Ascending aorta (tissue), 2 donors: ENCODE data around the gene MED27. TPM values are rescaled to one million over a fixed set of nuclear protein-coding genes. Genes with fewer than 3 reads are reported as not detected.

Experiments
- DNase-seq, 2 donors: peaks; one replicate each; pipeline ENCODE4 v3.0.0-alpha.2; 2019; ENCODE audit warnings: low spot score in 2 of 2
- H3K27ac ChIP-seq, 2 donors: fragments of 200-600 bp; sonication (generic); one replicate each; pipeline ENCODE4 v1.5.1; 2016 to 2017; ENCODE audit warnings: mild to moderate bottlenecking in 1 of 2
- H3K27me3 ChIP-seq: fragments of 200-600 bp; sonication (generic); one replicate; pipeline ENCODE4 v1.5.1; 2017
- H3K36me3 ChIP-seq, 2 donors: fragments of 200-600 bp; sonication (generic); one replicate each; pipeline ENCODE4 v1.5.1; 2016
- H3K4me1 ChIP-seq, 2 donors: fragments of 200-600 bp; sonication (generic); one replicate each; pipeline ENCODE4 v1.5.1; 2016 to 2017; ENCODE audit warnings: mild to moderate bottlenecking in 1 of 2
- H3K4me3 ChIP-seq, 2 donors: fragments of 200-600 bp; sonication (generic); one replicate each; pipeline ENCODE4 v1.5.1; 2016 to 2017; ENCODE audit warnings: mild to moderate bottlenecking in 1 of 2
- H3K9me3 ChIP-seq, 2 donors: fragments of 200-600 bp; sonication (generic); one replicate each; pipeline ENCODE4 v1.5.1; 2016
- intact Hi-C: fragments of 100-400 bp; cut with DNase I; formaldehyde crosslinking; loops from one replicate; pipeline ENCODE4 v1.15.1; 2023
- total RNA-seq: library from RNA; depleted of rRNA; stranded (reverse); fragments of >200 nt; gene quantifications from one replicate; pipeline ENCODE4 v1.1.0, GENCODE V29; 2016
- TF ChIP-seq, protein P1 (sequence below), 3 experiments: fragments of 200-600 bp in 2 of 3; fragments of 450-650 bp in 1 of 3; sonication (generic) in 2 of 3; IDR thresholded peaks; one replicate each; pipeline ENCODE4 v1.5.1; 2016 to 2019; ENCODE audit warnings: antibody characterized with exemption in 3 of 3, mild to moderate bottlenecking in 1 of 3, moderate library complexity in 1 of 3

Gene MED27
- total RNA-seq, 1 donor from 2014 or later: 19.4 TPM

- Histone ChIP-seq H3K27ac (peak overlapping the region; percentile 65 to 75), H3K4me3 (peak overlapping the region; percentile 33 to 44), H3K9me3 (no peaks in the 10 kb centered on the region), H3K27me3 (no peaks in the 10 kb centered on the region), H3K36me3 (peaks cover 4 to 14% of the 10 kb centered on the region in 2 donors), H3K4me1 (peaks cover 8 to 58% of the 10 kb centered on the region in 2 donors)
- TF ChIP-seq, protein P1, sequence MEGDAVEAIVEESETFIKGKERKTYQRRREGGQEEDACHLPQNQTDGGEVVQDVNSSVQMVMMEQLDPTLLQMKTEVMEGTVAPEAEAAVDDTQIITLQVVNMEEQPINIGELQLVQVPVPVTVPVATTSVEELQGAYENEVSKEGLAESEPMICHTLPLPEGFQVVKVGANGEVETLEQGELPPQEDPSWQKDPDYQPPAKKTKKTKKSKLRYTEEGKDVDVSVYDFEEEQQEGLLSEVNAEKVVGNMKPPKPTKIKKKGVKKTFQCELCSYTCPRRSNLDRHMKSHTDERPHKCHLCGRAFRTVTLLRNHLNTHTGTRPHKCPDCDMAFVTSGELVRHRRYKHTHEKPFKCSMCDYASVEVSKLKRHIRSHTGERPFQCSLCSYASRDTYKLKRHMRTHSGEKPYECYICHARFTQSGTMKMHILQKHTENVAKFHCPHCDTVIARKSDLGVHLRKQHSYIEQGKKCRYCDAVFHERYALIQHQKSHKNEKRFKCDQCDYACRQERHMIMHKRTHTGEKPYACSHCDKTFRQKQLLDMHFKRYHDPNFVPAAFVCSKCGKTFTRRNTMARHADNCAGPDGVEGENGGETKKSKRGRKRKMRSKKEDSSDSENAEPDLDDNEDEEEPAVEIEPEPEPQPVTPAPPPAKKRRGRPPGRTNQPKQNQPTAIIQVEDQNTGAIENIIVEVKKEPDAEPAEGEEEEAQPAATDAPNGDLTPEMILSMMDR (IDR thresholded peaks at IDR 0.05): no peak
- intact Hi-C loops: loop anchor here (5.0 to 10.0 kb wide), 4 partner anchors 122 to 600 kb away; partner anchors contain the start of genes GTF3C4 and SETX
- peak in 1 of 2 donors; percentile 70 for DNase-seq
Observed at GRCh38 chr9:132074736-132075135, 4.9 kb downstream of the MED27 start.

DNA sequence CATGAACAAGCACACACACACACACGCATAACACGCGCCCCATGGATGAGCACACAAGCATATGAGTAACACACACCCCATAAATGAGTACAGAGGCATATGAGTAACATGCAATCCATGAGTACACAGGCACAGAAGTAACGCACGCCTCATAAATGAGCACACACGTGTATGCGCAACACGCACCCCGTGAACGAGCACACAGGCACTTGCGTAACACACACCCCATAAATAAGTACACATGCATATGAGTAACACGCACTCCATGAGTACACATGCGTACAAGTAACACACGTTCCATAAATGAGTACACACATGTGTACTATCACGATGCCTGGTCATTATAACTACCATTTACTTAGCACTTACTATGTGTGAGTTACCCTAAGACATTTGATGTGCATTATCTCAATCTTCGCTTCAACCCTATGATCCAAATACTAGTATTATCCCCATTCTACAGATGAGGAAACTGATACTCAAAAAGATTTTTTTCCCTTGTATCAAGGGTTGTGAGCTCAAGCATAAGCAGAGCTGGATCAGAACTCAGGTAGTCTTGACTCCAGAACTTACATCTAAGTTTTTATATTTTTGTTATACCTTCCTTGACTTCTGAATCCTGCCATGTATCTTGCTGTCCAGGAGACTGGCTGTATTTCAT is 7.7 kb downstream of the MED27 start:
- Histone ChIP-seq H3K27ac (no peak overlapping the region), H3K4me1 (peaks cover 8 to 48% of the 10 kb centered on the region in 2 donors), H3K4me3 (no peak overlapping the region), H3K36me3 (peaks cover 4 to 23% of the 10 kb centered on the region in 2 donors), H3K9me3 (no peaks in the 10 kb centered on the region), H3K27me3 (no peaks in the 10 kb centered on the region)
- intact Hi-C loops: loop anchor here (5.0 to 10.0 kb wide), 2 partner anchors 120 to 603 kb away; partner anchors contain the start of gene GTF3C4
- TF ChIP-seq, protein P1 (IDR thresholded peaks at IDR 0.05): no peak
- no peak for DNase-seq

- intact Hi-C loops: no loop called here
- Histone ChIP-seq H3K4me1 (peaks cover 8 to 31% of the 10 kb centered on the region in 2 donors), H3K4me3 (no peak overlapping the region)
Observed at GRCh38 chr9:132069046-132069898, 10.4 kb downstream of the MED27 start.

GRCh38 chr9:132068605-132069004 is 11.1 kb downstream of the MED27 start:
- Histone ChIP-seq H3K4me3 (no peak overlapping the region), H3K36me3 (peaks cover 0 to 19% of the 10 kb centered on the region in 2 donors), H3K9me3 (no peaks in the 10 kb centered on the region), H3K4me1 (peaks cover 6 to 30% of the 10 kb centered on the region in 2 donors), H3K27ac (no peak overlapping the region), H3K27me3 (no peaks in the 10 kb centered on the region)
- DNase-seq: no peak
- TF ChIP-seq, protein P1 (IDR thresholded peaks at IDR 0.05): no peak
- intact Hi-C loops: no loop called here

More at GRCh38 chr9:132069046-132069898, 10.4 kb downstream of the MED27 start:
- peaks cover 0 to 19% of the 10 kb centered on the region in 2 donors for H3K36me3 ChIP-seq
- TF ChIP-seq, protein P1 (IDR thresholded peaks at IDR 0.05): no peak
- H3K27ac ChIP-seq: no peak overlapping the region
- no peaks in the 10 kb centered on the region for H3K9me3 ChIP-seq
- H3K27me3 ChIP-seq: no peaks in the 10 kb centered on the region
- DNase-seq: no peak

- Histone ChIP-seq H3K4me3 (no peak overlapping the region), H3K36me3 (peaks cover 0 to 19% of the 10 kb centered on the region in 2 donors), H3K9me3 (no peaks in the 10 kb centered on the region), H3K4me1 (peaks cover 0 to 14% of the 10 kb centered on the region in 2 donors), H3K27ac (no peak overlapping the region), H3K27me3 (no peaks in the 10 kb centered on the region)
- intact Hi-C loops: no loop called here
- TF ChIP-seq, protein P1 (IDR thresholded peaks at IDR 0.05): no peak
- no peak for DNase-seq
Observed at GRCh38 chr9:132066511-132066910, 13.2 kb downstream of the MED27 start.
